Activated CD4-positive, alpha-beta T cell treated with anti-CD3 and anti-CD28 coated beads, Interleukin-10, Interleukin-2, amounts not matched to agents 100 ng/mL and 50 ng/mL, durations not matched to agents 16 hours and 8 hours (primary cell): Measurements from ENCODE around the gene NFKB2.

Experiments
- DNase-seq: peaks from one replicate; pipeline ENCODE4 v3.0.0-alpha.2; 2020

The NFKB2 gene

DNA sequence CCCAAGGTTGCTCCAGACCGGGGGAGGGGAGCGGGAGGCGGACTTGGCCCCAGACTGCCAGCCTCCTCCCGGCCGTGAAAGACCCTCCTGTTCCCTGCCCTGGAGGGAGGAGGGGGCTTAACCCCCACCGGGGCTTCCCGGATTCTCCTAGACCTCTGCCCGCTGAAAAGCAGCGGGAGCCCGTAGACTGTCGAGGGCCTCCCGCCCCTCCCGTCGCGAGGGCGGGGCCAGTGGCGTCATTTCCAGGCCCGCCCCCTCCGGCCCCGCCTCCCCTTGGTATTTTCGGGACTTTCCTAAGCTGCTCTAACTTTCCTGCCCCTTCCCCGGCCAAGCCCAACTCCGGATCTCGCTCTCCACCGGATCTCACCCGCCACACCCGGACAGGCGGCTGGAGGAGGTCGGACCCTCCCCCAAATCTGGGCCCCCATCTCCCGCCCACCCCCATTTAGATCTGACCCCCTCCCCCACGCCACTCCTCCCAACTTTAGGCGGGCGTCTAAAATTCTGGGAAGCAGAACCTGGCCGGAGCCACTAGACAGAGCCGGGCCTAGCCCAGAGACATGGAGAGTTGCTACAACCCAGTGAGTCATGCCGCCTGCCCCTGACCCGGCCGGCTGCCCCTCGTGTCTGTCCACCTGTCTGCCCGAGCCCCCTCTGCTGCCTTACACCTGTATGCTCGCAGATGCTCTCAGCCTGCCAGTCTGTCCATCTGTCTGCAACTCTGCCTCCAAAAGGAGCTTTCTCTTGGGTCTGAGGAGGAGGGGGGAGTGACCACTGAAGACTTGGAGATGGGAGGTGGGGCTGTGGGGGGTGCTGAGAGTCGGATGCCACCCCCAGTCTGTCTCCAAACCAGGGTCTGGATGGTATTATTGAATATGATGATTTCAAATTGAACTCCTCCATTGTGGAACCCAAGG, at the start of gene NFKB2:
Gene NFKB2 (plus strand): TSS at position 306 of the 917 bp plus-strand sequence. CDS start 255 bp downstream, at position 561.
- peak; percentile 94 for DNase-seq

GRCh38 chr10:102347236-102347828, 48.2 kb upstream of the NFKB2 start:
- DNase-seq = no peak

- peak; percentile 76 for DNase-seq
Observed at GRCh38 chr10:102352066-102352715, 43.3 kb upstream of the NFKB2 start.

- DNase-seq = no peak
Observed at GRCh38 chr10:102354451-102354850, 41.1 kb upstream of the NFKB2 start.

GRCh38 chr10:102358712-102359382, 36.7 kb upstream of the NFKB2 start:
- DNase-seq = peak; percentile 56

- no peak for DNase-seq
Observed at GRCh38 chr10:102367441-102367840, 28.1 kb upstream of the NFKB2 start.

DNA sequence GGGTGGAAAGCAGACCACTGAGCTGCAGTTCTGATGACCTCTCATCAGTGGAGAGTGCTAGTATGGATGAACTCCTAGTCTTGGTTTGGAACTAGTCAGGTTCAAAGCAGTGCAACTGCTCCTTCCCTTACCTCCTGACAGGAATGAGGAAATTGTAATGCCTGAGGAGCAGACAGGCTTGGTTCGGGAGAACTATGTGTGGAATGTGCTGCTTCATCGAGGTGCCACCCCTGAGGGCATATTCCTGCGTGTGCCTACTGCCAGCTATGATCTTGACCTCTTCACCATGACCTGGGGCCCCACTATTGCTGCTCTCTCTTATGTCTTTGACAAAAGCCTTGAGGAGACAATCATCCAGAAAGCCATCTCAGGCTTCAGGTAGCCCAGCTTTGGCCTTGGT, 27.4 kb upstream of the NFKB2 start:
- no peak for DNase-seq

- no peak for DNase-seq
Observed at GRCh38 chr10:102371295-102371694, 24.2 kb upstream of the NFKB2 start.

DNA sequence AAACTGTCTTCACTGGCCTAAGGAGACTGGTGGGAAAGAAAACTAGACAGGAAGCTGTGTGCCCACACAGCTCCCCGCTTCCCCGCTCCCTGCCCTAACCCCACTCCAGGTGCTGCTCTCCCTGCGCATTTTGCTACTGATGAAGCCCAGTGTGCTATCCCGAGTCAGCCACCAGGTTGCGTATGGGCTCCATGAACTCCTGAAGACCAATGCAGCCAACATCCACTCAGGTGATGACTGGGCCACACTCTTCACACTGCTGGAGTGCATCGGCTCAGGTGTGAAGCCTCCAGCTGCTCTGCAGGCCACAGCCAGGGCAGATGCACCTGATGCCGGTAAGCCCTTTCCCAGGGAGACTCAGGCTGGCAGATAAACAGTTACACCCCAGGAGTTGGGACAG, 20.3 kb upstream of the NFKB2 start:
- no peak for DNase-seq

DNA sequence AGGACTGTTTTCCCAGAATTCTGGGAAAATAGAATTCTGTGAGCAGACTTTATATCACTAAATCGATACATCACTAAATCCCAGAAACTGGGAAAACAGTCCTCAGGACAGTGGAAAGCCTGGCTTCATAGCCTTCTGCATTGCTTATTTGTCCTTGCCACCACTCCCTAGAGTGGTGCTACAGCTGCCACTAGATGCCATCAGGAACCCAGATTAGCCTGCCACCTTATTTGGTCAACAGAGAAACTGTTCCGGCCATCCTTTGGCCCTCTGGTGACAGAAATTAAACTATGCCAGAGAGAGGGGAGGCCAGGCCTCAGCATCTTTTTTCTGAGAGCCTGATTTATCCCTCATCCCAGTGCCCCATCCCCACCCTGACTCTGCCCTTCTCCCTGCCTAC, 19.6 kb upstream of the NFKB2 start:
- no peak for DNase-seq

DNA sequence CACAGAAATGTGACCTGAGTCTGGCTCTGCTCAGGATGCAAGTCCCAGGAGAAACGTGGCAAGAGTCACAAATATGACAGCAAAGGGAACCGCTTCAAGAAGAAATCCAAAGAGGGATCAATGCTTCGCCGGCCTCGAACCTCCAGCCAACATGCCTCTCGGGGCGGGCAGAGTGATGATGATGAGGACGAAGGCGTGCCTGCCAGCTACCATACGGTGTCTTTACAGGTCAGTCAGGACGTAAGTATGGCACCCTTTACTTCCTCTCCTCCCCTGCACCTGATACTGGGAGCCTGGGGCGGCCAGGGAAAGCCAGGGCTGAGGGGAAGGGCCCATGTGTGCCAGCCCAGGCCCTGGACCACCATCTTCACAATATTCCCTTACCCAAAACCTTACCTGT, 18.6 kb upstream of the NFKB2 start:
- DNase-seq = no peak

- no peak for DNase-seq
Observed at GRCh38 chr10:102379383-102379782, 16.1 kb upstream of the NFKB2 start.

GRCh38 chr10:102381983-102382382, 13.5 kb upstream of the NFKB2 start:
- DNase-seq = no peak

- DNase-seq = no peak
Observed at GRCh38 chr10:102382871-102383270, 12.6 kb upstream of the NFKB2 start.

DNA sequence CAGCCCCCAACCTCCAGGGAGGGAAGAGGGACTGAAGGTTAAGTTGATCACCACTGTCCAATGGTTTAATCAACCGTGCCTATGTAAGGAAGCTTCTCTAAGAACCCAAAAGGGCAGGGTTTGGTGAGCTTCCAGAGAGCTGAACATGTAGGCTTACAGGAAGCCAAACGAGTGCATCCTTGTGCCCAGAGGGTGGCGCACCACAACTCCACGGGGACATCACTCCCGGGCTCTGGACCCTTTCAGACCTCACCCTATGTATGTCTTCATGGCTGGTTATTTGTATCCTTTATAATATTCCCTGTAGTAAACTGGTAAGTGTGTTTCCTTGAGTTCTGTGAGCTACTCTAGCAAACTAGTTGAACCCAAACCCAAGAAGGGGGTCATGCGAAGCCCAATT, 11.5 kb upstream of the NFKB2 start:
- no peak for DNase-seq

DNA sequence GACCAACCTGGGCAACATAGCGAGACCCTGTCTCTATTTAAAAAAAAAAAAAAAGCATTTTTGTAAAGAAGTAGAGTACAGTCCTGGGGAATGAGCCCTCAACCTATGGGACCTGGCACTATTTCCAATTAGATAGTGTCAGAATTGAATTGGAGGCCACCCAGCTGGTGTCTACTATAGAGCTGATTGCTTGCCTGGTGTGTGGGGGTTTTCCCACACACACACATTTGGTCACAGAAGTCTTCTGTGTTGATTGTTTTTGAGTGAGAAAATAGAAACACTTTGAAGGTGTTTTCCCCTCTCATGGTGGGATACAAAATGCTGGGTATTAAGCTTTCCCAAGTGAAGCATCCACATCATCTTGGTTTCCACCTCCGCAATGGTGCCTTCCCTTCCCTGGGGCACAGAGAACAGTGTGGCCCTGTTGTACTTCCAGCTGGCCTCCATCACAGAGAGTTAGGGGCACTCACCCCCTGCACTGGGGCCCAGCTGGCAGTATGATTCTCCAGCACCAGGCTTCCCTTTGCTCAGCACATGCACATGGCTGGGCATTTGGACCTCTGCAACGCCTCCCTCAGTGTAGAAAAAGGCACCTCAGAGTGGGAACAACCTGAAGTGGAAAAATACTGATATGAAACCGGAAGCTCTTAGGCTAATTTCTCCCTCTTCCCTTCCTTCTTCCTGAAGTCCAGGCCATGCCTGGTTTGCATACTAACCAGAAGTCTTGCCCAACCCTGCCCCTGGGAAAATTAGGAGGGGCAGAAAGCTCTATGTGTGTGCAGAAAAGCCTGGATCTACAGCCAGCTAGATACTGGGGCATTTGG, 10.7 kb upstream of the NFKB2 start:
- no peak for DNase-seq

- DNase-seq = no peak
Observed at GRCh38 chr10:102389894-102390293, 5.6 kb upstream of the NFKB2 start.

GRCh38 chr10:102392306-102392705, 3.2 kb upstream of the NFKB2 start:
- DNase-seq = no peak

- DNase-seq = no peak
Observed at GRCh38 chr10:102393411-102394078, 2.0 kb upstream of the NFKB2 start.

DNA sequence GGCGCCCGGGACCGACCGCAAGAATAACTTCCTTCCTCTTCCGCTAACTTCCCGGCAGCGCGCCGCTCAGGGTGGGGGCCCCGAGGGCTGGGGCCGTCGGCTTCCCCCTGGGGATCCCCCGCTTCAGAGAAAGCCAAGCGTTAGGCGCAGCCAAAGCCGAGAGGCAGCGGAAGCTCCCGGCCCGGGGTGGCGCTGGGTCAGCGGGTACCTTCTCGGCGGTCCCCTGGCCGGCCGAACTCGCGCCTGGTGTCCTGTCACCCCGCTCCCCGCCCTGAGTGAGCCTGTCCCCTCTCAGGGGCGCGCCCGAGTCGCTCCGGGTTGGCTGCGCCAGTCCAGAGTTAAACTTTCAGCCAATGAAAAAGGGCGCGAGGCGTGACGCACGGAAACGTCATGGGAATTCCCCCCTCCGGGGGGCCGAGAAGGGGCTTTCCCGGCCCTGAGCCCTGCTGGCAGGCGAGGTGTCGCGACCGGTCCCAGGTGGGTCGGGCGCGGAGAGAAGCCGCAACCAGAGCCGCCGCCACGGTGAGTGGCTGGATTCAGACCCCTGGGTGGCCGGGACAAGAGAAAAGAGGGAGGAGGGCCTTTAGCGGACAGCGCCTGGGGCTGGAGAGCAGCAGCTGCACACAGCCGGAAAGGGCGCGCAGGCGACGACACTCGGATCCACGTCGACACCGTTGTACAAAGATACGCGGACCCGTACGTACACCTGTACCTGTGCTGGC, 1.3 kb upstream of the NFKB2 start:
- DNase-seq = peak; percentile 99

- peak; percentile 68 for DNase-seq
Observed at GRCh38 chr10:102394801-102395399, 605 bp upstream of the NFKB2 start.
